Amygdala (tissue), 56 donors: ENCODE data around the gene KRTAP10-8.
A peak's percentile ranks its signal among the peaks of the same experiment; 100 is the strongest.
"Not testable (repeated sequence)": the region's sequence is repeated elsewhere in the genome, so short reads cannot be mapped to it uniquely, and the experiment has no call there.

Experiments used
- DNase-seq, 56 donors: peaks; one replicate each; lab custom pipeline; 2025; lab: John Stamatoyannopoulos, UW

Gene KRTAP10-8

DNA sequence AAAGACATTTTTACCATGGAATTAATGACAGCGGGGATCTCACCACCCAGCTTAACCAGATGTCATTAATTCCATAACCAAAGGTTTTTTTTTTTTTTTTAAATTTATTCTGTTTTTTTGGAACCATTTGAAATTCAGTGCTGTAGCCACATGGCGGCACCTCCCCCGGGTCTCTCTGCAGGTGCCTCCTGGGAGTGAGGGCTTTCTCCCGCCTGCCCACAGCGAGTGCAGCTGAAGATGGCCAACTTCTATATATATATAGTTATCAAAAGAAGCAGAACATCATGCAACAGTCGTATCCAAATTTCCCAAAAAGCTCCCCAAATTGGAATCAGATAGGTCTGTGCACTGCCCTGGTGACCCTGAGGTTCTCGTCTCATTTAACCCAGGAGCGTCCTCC lies 3.6 kb downstream of the KRTAP10-8 start:
- no peak for DNase-seq

DNA sequence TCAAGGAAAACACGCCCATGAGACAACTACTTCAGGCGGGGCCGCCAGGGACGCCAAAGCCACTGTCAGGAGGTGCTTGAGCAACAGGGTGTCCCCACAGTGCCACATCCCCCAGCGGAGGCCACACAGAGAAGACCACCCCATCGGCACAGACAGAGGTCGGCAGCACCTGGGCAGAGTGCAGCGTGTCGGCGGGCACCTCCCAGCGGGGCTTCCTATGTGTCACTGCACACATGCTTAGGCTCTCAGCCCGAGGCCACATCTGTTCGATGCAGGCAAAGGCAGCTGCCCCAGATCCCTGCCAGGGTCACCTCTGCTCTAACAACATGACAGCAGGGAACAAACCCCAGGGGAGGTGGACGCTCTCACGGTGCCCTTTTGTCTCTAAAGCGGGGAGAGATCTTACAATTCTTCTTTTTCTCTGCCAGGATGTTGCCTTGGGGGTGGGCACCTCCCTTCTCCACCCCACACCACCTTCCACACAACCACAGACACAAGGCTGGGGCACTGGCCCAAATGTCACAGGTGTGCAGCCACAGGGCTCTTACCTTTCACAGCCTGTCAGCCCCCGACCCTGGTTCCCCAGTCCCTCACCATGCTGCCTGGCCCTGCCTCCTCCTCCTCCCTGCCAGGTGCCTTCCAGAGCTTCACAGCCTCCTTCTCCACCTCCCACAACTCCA lies 4.2 kb downstream of the KRTAP10-8 start:
- no peak for DNase-seq

DNA sequence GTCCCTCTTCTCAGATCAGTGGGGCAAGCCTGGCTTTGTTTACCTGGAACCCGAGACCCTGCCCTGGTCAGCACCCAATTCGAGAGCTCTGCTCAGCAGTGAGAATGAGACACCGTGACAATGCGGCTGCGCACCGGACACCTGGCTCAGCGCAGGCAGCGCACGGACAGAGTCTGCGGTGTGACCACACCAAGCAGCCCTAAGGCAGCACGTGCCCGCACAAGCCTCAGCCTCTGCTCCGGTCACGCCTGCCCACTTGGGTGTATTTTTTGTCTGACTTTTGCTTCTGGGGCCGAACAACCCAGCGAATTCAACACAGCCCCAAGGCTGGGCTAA lies 4.7 kb downstream of the KRTAP10-8 start:
- no peak for DNase-seq

DNA sequence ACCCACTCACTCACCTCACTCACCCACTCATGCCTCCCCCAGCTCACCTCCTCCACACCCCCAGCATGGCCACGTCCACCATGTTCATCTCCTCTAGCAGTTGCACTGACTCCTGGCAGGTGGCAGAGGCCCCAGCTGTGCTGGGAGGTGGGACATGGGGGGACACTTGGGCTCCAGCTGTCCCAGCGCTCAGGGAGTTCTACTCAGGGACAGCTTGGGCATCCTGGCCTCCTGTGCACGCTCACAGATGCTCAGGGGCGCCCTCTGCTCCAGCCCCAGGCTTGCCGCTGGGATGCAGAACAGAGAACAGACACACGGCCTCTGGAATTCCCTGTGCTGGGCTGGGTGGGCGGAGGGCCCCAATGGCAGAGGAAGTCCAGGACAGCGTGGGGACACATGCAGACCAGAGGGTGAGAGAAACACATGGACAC lies 5.2 kb downstream of the KRTAP10-8 start:
- DNase-seq = no peak

DNA sequence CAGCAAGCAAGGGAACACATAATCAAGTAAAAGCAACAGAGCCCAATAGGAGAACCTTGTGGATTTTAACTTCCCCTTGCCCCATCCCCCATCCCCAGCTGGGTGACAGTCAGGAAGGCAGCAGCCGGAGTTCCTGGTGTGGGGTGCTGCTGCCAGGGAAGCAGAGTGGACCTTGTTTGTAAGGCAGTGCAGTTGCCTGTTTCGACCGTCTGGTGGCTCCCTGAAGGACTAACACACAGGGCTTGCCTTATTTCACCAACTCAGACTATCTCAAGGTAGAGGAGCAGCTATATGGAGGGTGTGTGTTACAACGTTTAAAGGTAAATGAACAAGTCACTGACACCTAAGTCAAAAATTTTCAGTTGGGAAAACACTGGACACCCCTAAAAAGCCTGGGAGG lies 6.6 kb downstream of the KRTAP10-8 start:
- peak in 1 of 56 donors; percentile 8 for DNase-seq

DNA sequence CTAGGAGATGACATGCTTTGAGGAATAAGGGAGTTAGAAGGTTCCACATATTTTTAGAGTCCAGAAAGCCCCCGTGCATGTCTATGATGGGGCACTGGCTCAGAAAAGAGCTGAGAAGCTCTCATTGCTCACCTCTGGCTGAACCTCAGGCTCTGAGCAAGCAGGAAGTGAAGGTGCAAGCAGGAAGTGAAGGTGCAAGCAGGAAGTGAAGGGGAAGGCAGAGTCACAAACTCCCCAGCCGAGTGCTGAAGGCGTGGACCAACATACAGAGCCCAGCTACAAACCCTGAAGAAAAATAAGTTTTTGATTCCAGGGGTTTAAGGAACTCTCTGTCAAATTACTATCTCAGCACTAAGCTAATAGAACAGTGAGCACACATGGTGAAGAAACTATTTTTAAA lies 7.0 kb downstream of the KRTAP10-8 start:
- no peak for DNase-seq

DNA sequence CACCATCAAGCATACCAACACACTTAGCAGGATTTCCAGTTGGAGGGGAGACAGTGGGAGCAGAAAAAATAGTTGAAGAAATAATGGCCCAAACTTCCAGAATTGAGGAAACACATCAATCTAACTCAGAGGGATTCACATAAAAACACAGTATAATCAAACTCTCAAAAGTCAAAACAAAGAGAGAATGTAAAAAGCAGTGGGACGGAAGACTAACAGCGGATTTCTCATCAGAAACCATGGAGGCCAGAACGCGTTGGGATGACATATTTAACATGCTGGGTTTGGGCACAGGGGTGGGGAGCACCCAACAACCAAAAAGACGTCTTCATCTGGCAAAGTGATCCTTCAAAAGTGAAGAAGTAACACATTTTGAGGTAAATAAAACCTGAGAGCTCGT lies 8.0 kb downstream of the KRTAP10-8 start:
- DNase-seq = no peak

DNA sequence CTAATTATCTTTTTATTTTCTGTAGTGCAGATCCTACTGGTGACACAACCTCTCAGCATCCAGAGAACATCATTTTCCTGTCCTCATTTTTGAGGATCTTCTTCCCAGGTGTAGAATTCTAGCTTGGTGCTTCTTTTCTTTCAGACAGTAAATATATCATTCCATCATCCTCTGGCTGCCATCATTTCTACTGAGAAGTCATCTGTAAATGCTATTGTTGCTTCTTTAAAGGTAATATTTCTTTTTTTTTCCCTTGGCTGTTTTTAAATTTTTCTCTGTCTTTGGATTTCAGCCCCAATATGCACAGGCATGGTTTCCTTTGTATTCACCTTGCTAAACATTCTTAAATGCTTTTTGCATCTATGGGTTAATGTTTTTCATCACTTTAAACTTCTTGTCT lies 11.7 kb downstream of the KRTAP10-8 start:
- no peak for DNase-seq

DNA sequence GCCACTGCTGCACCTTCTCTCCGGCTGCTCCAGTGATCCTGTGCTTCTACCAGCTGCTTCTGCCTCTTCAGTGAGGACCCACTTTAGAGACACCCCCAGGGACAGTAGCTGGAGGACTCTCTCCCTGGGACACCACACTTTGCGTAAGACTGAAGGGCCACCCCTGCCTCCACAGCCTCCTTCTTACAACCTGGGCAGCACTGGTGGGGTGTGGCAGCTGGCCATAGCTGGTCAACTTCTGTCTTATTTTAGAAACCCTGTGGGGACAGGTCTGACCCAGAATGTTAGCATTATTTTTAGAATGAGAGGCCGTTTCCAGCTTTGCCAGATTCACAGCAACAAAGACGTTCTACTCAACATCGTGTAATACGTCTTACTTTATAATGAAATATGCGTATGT lies 13.9 kb downstream of the KRTAP10-8 start:
- no peak for DNase-seq

DNA sequence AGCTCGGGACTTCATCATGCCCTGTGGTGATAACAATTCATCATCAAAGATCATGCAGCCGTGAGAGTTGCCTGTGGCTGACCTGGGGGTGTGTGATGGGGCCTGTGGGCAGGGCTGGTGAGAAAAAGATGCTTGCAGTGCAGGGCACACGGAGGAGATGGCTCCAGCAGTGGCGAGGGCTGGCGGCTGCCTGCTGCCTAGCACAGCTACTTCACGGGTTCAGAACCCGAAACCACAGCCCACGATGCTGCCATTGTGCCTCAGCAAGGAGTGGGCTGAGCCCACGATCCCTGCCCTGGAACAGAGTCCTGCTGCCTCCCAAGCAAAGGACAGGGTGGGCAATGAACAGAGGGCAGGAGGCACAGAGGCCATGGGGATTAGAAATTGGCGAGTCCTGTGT lies 14.4 kb downstream of the KRTAP10-8 start:
- no peak for DNase-seq

DNA sequence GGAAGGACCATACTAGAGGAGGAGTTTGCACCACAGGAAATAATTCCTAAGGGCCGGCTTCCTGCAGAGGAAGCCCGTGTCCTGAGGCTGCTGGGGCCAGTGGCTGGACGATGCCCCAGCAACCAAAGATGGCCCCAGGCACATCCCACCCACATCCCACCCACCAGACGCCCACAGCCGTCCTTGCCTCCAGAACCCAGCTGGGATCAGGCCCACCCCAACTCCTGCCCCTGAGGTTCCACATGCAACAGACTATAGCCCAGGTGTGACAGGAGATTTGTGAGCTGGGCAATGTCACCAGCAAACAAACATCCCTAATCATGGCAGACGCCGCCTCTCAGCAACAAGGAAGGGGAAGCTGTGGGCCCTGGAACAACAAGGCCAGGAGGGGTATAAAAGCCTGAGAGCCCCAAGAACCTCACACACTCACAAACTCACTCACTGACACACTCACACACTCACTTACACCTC lies 14.8 kb downstream of the KRTAP10-8 start, which contains the start of gene KRTAP10-9:
TSS of gene KRTAP10-9 (plus strand) at position 421 of the 471 bp plus-strand sequence. CDS start 79 bp downstream, outside the sequence.
- DNase-seq = no peak

DNA sequence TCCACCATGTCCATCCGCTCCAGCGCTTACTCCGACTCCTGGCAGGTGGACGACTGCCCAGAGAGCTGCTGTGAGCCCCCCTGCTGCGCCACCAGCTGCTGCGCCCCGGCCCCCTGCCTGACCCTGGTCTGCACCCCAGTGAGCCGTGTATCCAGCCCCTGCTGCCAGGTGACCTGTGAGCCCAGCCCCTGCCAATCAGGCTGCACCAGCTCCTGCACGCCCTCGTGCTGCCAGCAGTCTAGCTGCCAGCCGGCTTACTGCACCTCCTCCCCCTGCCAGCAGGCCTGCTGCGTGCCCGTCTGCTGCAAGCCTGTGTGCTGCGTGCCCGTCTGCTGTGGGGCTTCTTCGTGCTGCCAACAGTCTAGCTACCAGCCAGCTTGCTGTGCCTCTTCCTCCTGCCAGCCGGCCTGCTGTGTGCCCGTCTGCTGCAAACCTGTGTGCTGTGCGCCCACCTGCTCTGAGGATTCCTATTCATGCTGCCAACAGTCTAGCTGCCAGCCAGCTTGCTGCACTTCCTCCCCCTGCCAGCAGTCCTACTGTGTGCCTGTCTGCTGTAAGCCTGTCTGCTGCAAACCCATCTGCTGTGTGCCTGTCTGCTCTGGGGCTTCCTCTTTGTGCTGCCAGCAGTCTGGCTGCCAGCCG lies 15.4 kb downstream of the KRTAP10-8 start:
- DNase-seq = not testable (repeated sequence)

DNA sequence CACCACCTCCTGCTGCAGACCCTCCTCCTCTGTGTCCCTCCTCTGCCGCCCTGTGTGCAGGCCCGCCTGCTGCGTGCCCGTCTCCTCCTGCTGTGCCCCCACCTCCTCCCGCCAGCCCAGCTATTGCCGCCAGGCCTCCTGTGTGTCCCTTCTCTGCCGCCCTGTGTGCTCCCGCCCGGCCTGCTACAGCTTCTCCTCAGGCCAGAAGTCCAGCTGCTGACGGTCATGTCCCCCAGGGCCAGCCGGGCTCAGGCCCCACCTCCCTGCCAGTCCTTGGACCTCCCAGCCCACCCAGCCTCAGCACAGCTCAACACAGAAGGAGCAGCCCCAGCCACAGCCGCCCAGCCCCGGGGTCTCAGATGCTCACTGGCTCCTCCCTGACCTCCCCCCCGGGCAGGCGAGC lies 16.0 kb downstream of the KRTAP10-8 start:
- not testable (repeated sequence) for DNase-seq

DNA sequence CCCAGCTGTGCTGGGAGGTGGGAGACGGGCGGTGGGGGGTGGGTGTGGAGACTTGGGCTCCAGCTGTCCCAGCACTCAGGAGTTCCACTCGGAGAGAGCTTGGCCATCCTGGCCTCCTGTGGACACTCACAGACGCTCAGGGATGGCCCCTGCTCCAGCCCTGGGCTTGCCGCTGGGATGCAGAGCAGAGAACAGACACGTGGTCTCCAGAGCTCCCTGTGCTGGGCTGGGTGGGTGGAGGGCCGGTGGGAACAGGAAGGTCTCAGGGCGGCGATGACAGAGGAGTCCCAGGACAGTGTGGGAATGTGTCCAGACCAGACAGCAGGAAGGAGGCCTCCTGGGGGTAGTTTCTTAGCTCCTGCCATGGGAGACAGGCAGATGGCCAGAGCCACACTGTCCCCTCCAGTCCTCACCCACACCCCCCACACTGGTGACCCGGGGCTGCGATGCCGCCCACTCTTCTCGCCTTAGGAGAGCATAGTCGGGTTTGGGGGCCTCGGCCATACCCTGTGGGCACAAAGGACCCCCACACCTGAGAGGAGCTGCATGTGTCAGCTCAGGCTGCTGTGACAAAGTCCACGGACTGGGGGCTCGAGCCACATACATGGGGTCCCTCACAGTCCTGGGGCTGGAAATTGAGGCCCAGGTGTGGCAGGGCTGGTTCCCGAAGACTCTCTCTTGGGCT lies 17.0 kb downstream of the KRTAP10-8 start:
- no peak for DNase-seq

DNA sequence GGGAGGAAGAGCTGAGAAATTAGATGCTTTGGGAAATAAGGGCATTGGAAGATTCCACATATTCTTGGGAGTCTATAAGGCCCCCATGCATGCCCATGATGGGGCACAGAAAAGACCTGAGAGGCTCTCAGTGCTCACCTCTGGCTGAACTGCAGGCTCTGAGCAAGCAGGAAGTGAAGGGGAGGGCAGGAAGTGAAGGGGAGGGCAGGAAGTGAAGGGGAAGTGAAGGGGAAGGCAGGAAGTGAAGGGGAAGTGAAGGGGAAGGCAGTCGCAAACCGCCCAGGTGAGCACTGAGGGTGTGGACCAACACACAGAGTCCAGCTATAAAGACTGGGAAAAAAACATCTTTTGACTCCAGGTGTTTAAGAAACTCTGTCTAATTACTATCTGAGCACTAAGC lies 18.6 kb downstream of the KRTAP10-8 start:
- no peak for DNase-seq

DNA sequence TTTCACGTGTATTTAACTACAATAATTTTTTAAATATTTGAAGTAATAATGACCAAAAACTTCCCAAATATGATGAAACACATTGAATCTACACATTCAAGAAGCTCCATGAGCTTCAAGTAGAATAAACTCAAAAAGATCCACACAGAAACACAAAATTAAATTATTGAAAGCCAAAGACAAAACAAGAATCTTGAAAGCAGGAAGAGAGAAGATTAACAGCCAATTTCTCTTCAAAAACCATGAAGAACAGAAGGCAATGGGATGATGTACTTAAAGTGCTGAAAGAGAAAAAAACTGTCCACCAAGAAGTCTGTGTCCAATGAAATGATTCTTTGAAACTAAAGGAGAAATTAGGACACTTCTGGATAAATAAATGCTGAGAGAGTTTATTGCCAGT lies 20.2 kb downstream of the KRTAP10-8 start:
- DNase-seq = no peak

DNA sequence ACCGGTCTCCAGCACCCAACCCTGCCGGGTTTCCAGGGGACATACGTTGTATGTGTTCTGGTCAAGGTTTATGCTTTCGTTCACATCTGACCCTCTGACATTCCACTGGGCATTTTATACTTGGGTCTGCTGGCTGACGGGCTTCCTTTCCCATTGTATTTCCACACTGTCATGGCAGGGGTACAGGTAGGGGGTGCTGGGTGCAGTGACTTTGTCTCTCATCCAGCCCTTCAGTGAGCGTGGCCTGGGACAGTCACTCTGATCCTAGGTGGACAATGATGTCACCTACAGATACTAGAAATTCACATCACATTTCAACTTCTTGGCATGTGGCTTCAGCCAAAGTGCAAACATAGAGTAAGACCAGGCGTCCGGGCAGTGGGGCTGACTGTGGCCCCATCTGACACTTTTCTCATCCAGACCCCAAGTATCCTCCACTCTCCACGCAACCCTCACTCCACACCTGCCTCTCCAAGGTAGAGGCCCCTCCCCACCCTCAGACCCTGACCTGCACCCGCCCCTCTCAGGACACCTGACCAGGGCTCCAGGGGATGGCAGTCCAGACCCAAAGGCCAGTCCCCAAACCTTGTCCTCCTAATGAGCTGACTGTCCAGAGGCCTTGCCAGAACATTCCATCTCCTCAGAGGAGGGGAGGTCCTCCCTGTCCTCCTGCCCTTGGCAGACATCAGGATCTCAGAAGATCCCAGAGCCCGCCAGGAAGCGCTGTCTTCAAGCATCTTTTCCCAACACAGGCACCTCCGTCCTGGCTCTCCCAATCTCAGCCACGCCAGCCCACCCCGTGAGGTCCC lies 24.5 kb downstream of the KRTAP10-8 start:
- no peak for DNase-seq

DNA sequence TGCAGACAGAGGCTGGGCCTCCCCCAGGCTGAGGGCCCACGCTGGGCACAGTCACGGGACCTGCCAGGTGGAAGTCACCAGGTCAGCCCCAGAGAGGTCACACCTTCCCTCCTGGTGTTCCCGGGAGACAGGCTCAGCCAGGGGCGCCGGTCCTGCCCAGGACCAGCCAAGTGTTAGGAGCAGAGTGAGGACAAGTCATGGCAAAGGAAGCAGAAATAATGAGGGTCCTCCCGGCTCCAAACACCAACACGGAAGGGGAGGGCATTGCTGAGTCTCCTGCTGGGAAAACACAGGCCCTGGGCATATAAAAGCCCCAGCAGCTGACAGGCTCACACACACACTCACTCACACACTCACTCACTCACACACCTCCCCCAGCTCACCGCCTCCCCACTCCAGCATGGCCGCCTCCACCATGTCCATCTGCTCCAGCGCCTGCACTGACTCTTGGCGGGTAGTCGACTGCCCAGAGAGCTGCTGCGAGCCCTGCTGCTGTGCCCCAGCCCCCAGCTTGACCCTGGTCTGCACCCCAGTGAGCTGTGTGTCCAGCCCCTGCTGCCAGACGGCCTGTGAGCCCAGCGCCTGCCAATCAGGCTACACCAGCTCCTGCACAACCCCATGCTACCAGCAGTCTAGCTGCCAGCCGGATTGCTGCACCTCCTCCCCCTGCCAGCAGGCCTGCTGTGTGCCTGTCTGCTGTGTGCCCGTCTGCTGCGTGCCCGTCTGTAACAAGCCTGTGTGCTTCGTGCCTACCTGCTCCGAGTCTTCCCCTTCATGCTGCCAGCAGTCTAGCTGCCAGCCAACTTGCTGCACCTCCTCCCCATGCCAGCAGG lies 25.4 kb downstream of the KRTAP10-8 start, which contains the start of gene KRTAP10-10:
TSS of gene KRTAP10-10 (plus strand) at position 339 of the 833 bp plus-strand sequence. CDS start at position 401, 62 bp downstream.
- DNase-seq = peak in 3 of 56 donors; percentile 12 to 26 (median 14)

DNA sequence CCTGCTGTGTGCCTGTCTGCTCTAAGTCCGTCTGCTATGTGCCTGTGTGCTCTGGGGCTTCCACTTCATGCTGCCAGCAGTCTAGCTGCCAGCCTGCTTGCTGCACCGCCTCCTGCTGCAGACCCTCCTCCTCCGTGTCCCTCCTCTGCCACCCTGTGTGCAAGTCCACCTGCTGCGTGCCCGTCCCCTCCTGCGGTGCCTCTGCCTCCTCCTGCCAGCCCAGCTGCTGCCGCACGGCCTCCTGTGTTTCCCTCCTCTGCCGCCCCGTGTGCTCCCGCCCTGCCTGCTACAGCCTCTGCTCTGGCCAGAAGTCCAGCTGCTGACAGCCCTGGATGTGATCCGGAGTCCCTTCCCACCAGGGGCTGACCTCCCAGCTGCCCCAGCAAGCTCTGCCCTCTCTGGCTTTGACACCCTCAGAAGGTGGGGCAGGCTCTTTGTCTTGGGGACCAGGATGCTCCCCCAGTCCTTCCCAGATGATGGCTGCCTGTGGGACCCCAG lies 26.0 kb downstream of the KRTAP10-8 start:
- not testable (repeated sequence) for DNase-seq
